K562 (cell line): Measurements from ENCODE around the gene PCSK6. TPM values are rescaled to one million over a fixed set of nuclear protein-coding genes. Genes with fewer than 3 reads are reported as not detected.
A peak's percentile ranks its signal among the peaks of the same experiment; 100 is the strongest.

ENCODE experiments used
- ATAC-seq: fragments of 200-7000 bp; cut with Tn5 transposase; 3 replicates; pipeline ENCODE4 v1.9.1; 2020; ENCODE audit warnings: moderate library complexity
- BruUV-seq: library from RNA; stranded (reverse); fragments of 400-500 nt; replicated peaks from 2 replicates; lab custom pipeline; 2021; lab: Mats Ljungman, UMichigan
- CTCF ChIA-PET: fragments of 300-600 bp; formaldehyde crosslinking; extraction: SDS; loops from one replicate; lab custom pipeline; 2021; ENCODE audit warnings: low intra/inter-chr PET ratio; lab: Yijun Ruan, JAX
- POLR2A ChIA-PET: fragments of 300-600, 350-650 bp; sonication (Branson Sonifier 250); formaldehyde crosslinking; extraction: SDS; loops from one replicate; lab custom pipeline; 2021; ENCODE audit warnings: antibody characterized with exemption, inconsistent platforms; lab: Yijun Ruan, JAX
- DNase-seq, 4 experiments: peaks; one replicate each; pipeline versions ENCODE4 v3.0.0 to v3.0.0-alpha.2; 2011 to 2018; ENCODE audit warnings: low spot score in 3 of 4, mixed read lengths in 3 of 4; ENCODE audit errors: extremely low read depth in 1 of 4
- FAIRE-seq: peaks from 2 replicates; lab custom pipeline; 2011; peaks lifted over from hg19 to GRCh38; lab: Jason Lieb, UNC
- H2AFZ ChIP-seq: 2 replicates; pipeline ENCODE4 v1.6.0; 2011; ENCODE audit warnings: low read depth, low read length, control low read depth, inconsistent platforms
- H3K27ac ChIP-seq: fragments of 200-600 bp; 3 replicates; pipeline ENCODE4 v1.8.0; 2011; ENCODE audit warnings: low read depth, mild to moderate bottlenecking, control low read depth, inconsistent platforms, low read length, moderate library complexity, mixed read lengths; ENCODE audit errors: extremely low read depth
- H3K27me3 ChIP-seq, 2 experiments: fragments of 300-600 bp in 1 of 2; 2 replicates in 1 of 2; 3 replicates in 1 of 2; pipeline versions ENCODE4 v1.6.0 to v1.8.0; 2011; ENCODE audit warnings: inconsistent platforms in 2 of 2, low read length in 2 of 2, mild to moderate bottlenecking in 1 of 2, mixed read lengths in 1 of 2, moderate library complexity in 1 of 2; ENCODE audit not compliant: control insufficient read depth in 2 of 2, insufficient read depth in 2 of 2
- H3K36me3 ChIP-seq: fragments of 300-600 bp; 3 replicates; pipeline ENCODE4 v1.8.0; 2011; ENCODE audit warnings: mild to moderate bottlenecking, low read length, inconsistent platforms; ENCODE audit not compliant: control insufficient read depth, insufficient read depth
- H3K4me1 ChIP-seq, 2 experiments: fragments of 200-600 bp in 1 of 2; replicated peaks in 1 of 2; 2 replicates in 1 of 2; 3 replicates in 1 of 2; pipeline versions ENCODE4 v1.5.1 to v1.8.0; 2011; ENCODE audit warnings: inconsistent platforms in 2 of 2, low read length in 2 of 2, mild to moderate bottlenecking in 1 of 2, mixed read lengths in 1 of 2, moderate library complexity in 1 of 2; ENCODE audit not compliant: control insufficient read depth in 2 of 2, insufficient read depth in 2 of 2
- H3K4me2 ChIP-seq: 2 replicates; pipeline ENCODE4 v1.6.1; 2011; ENCODE audit warnings: low read length, control low read depth, inconsistent platforms, mixed read lengths; ENCODE audit not compliant: insufficient read depth
- H3K4me3 ChIP-seq: fragments of 200-600 bp; sonication (generic), shearing (Covaris generic); 2 replicates; pipeline ENCODE4 v1.5.1; 2016; ENCODE audit warnings: control low read depth, inconsistent platforms
- H3K79me2 ChIP-seq: fragments of 200-600 bp; 3 replicates; pipeline ENCODE4 v1.8.0; 2011; ENCODE audit warnings: low read length, inconsistent platforms; ENCODE audit not compliant: control insufficient read depth, insufficient read depth
- H3K9ac ChIP-seq, 2 experiments: 2 replicates each; pipeline versions ENCODE4 v1.6.0 to v1.6.1; 2011; ENCODE audit warnings: low read depth in 2 of 2, low read length in 2 of 2, control low read depth in 1 of 2, inconsistent platforms in 1 of 2, mild to moderate bottlenecking in 1 of 2, mixed read lengths in 1 of 2; ENCODE audit not compliant: insufficient read depth in 1 of 2
- H3K9me1 ChIP-seq: one replicate; pipeline ENCODE4 v1.6.0; 2011; ENCODE audit warnings: inconsistent platforms, mild to moderate bottlenecking, low read length, moderate library complexity; ENCODE audit not compliant: control insufficient read depth, insufficient read depth
- H3K9me3 ChIP-seq: replicated peaks from 2 replicates; pipeline ENCODE4 v1.5.1; 2011; ENCODE audit warnings: low read depth, low read length, inconsistent platforms; ENCODE audit not compliant: control insufficient read depth, insufficient read depth
- H4K20me1 ChIP-seq: replicated peaks from 2 replicates; pipeline ENCODE4 v1.6.1; 2011; ENCODE audit warnings: low read length, inconsistent platforms, mixed read lengths; ENCODE audit not compliant: control insufficient read depth, insufficient read depth
- CC2D1A ChIP-seq: fragments of 450-650 bp; IDR thresholded peaks from 2 replicates; pipeline ENCODE4 v1.6.1; 2017; ENCODE audit warnings: mild to moderate bottlenecking
- EP300 ChIP-seq: IDR thresholded peaks from 2 replicates; pipeline ENCODE4 v1.6.1; 2012; ENCODE audit warnings: low read length, improper control_type of control experiment
- MCM5 ChIP-seq: fragments of 450-650 bp; IDR thresholded peaks from 2 replicates; pipeline ENCODE4 v1.6.1; 2016; ENCODE audit warnings: low read depth
- NELFE ChIP-seq: IDR thresholded peaks from 2 replicates; pipeline ENCODE4 v1.6.1; 2011; ENCODE audit warnings: mild to moderate bottlenecking; ENCODE audit not compliant: insufficient read depth, insufficient read length
- PYGO2 ChIP-seq: fragments of 450-650 bp; IDR thresholded peaks from 2 replicates; pipeline ENCODE4 v1.6.1; 2016; ENCODE audit warnings: mild to moderate bottlenecking, missing genetic modification characterization, moderate library complexity, missing compliant biosample characterization
- RB1 ChIP-seq: fragments of 450-650 bp; IDR thresholded peaks from 2 replicates; pipeline ENCODE4 v1.6.1; 2017; ENCODE audit warnings: low read depth, mild to moderate bottlenecking
- TRIM25 ChIP-seq: fragments of 450-650 bp; IDR thresholded peaks from 2 replicates; pipeline ENCODE4 v1.7.0; 2016; ENCODE audit warnings: borderline replicate concordance
- ZNF239 ChIP-seq: fragments of 250-450 bp; sonication (Bioruptor Pico); IDR thresholded peaks from 2 replicates; pipeline ENCODE4 v1.4.0; 2020; ENCODE audit warnings: mild to moderate bottlenecking
- ZNF436 ChIP-seq: fragments of 250-450, 450-650 bp; sonication (Bioruptor Pico); formaldehyde crosslinking; IDR thresholded peaks from 2 replicates; pipeline ENCODE4 v1.7.0; 2020; ENCODE audit warnings: mild to moderate bottlenecking
- WGBS: fragments of 100-300 bp; shearing (Covaris generic); methylation state at CpG from one replicate; pipeline ENCODE4 v1.1.6; 2016; ENCODE audit warnings: low coverage, mixed read lengths; ENCODE audit not compliant: insufficient coverage; ENCODE audit errors: missing lambda C conversion rate; 5-methylcytosine and 5-hydroxymethylcytosine counted together
- in situ Hi-C: fragments of 300-500 bp; cut with MboI; formaldehyde crosslinking; loops from 4 replicates; pipeline ENCODE4 v1.15.0; 2018; ENCODE audit warnings: inconsistent platforms, mixed read lengths
- intact Hi-C: fragments of 100-400 bp; cut with micrococcal nuclease; formaldehyde crosslinking; loops from 2 replicates; pipeline ENCODE4 v1.14.2; 2022
- polyA plus RNA-seq, 8 experiments: library from polyadenylated mRNA; depleted of rRNA in 4 of 8; stranded (reverse) in 5 of 8; unstranded in 3 of 8; fragments of >200 nt; fragmentation: Nextera tagmentation in 2 of 8; fragmentation: Illumina TruSeq in 1 of 8; extraction: Ambion mirVana in 2 of 8; extraction: Trizol in 1 of 8; gene quantifications; 2 replicates each; pipeline versions ENCODE4 v1.2.1 to v1.2.3, GENCODE V29; 2011 to 2014; ENCODE audit warnings: inconsistent platforms in 1 of 8, missing spikeins in 1 of 8
- total RNA-seq, 7 experiments: library from RNA; depleted of rRNA in 6 of 7; stranded (reverse); fragments of >200 nt in 6 of 7; fragmentation: Illumina TruSeq in 2 of 7; extraction: Trizol in 2 of 7; gene quantifications; 2 replicates each; pipeline versions ENCODE4 v1.2.1 to v1.2.3, GENCODE V29; 2011 to 2021; ENCODE audit warnings: low replicate concordance in 1 of 7

Gene PCSK6
- total and polyA plus RNA-seq, 9 of the 15 experiments (the other 6 are each of a cell fraction or from before 2014, with no cell fraction given) = 2.2 to 32.6 (median 14.5) TPM

GRCh38 chr15:101379647-101380046, 109.9 kb downstream of the PCSK6 start:
- BruUV-seq = no TSS peak
- no peak for DNase-seq
- Histone ChIP-seq H3K9me3 (no peaks in the 10 kb centered on the region), H3K36me3 (peaks cover 3% of the 10 kb centered on the region; the same call in 1 of the 3 replicates), H3K9me1 (peaks cover 2% of the 10 kb centered on the region), H3K9ac (peak overlapping the region in 1 of 2 experiments; percentile 50; a peak in 1 of 4 replicates), H3K4me3 (no peak overlapping the region), H2AFZ (no peak overlapping the region), H3K4me2 (no peak overlapping the region), H3K4me1 (0 out of 5 replicates have a peak, but pooled peaks cover 0 to 3% of the 10 kb centered on the region in 2 experiments), H3K27me3 (peaks cover 0 to 19% of the 10 kb centered on the region in 2 experiments; a peak in 2 of 5 replicates), H3K27ac (no peak overlapping the region), H3K79me2 (no peaks in the 10 kb centered on the region), H4K20me1 (no peaks in the 10 kb centered on the region; the same call in 1 of the 2 replicates)
- POLR2A ChIA-PET = interaction anchor here (0.6 kb wide), 1 partner anchor 14 kb away, joined by 4 read pairs; no protein-coding TSS in a partner anchor
- TF ChIP-seq ZNF436 (CRISPR knock-in tag) = no peak
- TF ChIP-seq NELFE = no peak
- no peak for TF ChIP-seq RB1
- no peak for TF ChIP-seq CC2D1A
- TF ChIP-seq PYGO2 (tag) = no peak
- no peak for TF ChIP-seq ZNF239
- TF ChIP-seq TRIM25 = no peak
- no peak for TF ChIP-seq MCM5
- no peak for TF ChIP-seq EP300
- no peak for FAIRE-seq
- intact Hi-C loops = no loop called here
- 57% methylated on average over 15 of the region's 15 CpGs for WGBS
- in situ Hi-C loops = no loop called here
- CTCF ChIA-PET = no interaction called here
- no peak; the same call in 2 of the 3 replicates for ATAC-seq
